D721Med (cell line): ENCODE data around the gene NUPR2.
"Not testable (repeated sequence)": the region's sequence is repeated elsewhere in the genome, so short reads cannot be mapped to it uniquely, and the experiment has no call there.

ENCODE experiments used
- DNase-seq: peaks from one replicate; pipeline ENCODE4 v3.0.0; 2011; ENCODE audit warnings: low spot score; ENCODE audit not compliant: insufficient read length
- FAIRE-seq: peaks from 2 replicates; lab custom pipeline; 2011; peaks lifted over from hg19 to GRCh38; lab: Jason Lieb, UNC
- TF ChIP-seq, protein P1 (sequence below): IDR thresholded peaks from 2 replicates; pipeline ENCODE4 v1.5.1; 2012; ENCODE audit warnings: mild to moderate bottlenecking, control low read depth; ENCODE audit not compliant: insufficient read depth; ENCODE audit errors: missing control alignments

Gene NUPR2, protein sequence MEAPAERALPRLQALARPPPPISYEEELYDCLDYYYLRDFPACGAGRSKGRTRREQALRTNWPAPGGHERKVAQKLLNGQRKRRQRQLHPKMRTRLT

DNA sequence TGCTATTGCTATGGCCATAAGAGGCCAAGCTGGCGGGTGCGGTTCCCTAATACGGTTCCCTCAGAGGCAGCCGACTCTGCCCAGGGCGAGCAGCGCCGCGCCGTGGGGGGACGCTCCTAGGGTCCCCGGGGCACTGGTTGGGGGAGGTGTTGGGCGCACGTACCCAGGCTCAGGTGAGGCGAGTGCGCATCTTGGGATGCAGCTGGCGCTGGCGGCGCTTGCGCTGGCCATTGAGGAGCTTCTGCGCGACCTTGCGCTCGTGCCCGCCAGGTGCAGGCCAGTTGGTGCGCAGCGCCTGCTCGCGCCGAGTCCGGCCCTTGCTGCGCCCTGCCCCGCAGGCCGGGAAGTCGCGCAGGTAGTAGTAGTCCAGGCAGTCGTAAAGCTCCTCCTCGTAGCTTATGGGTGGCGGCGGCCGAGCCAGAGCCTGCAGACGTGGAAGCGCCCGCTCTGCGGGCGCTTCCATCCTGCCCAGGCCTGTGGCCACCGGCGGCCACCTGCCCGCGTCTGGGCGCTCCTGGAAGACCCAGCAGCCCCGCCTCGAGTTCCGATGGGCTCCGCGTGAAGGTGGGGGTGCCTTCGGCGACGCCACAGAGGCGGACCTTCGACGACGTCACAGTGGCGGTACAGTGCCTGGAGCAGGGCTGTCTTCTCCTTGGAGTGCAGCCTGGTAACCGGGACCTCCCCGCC, at the start of gene NUPR2:
Gene NUPR2 (minus strand): TSS at position 566 of the 687 bp plus-strand sequence. CDS start 103 bp downstream, at position 463.
- no peak for DNase-seq
- TF ChIP-seq, protein P1, sequence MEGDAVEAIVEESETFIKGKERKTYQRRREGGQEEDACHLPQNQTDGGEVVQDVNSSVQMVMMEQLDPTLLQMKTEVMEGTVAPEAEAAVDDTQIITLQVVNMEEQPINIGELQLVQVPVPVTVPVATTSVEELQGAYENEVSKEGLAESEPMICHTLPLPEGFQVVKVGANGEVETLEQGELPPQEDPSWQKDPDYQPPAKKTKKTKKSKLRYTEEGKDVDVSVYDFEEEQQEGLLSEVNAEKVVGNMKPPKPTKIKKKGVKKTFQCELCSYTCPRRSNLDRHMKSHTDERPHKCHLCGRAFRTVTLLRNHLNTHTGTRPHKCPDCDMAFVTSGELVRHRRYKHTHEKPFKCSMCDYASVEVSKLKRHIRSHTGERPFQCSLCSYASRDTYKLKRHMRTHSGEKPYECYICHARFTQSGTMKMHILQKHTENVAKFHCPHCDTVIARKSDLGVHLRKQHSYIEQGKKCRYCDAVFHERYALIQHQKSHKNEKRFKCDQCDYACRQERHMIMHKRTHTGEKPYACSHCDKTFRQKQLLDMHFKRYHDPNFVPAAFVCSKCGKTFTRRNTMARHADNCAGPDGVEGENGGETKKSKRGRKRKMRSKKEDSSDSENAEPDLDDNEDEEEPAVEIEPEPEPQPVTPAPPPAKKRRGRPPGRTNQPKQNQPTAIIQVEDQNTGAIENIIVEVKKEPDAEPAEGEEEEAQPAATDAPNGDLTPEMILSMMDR: no peak
- FAIRE-seq: no peak

DNA sequence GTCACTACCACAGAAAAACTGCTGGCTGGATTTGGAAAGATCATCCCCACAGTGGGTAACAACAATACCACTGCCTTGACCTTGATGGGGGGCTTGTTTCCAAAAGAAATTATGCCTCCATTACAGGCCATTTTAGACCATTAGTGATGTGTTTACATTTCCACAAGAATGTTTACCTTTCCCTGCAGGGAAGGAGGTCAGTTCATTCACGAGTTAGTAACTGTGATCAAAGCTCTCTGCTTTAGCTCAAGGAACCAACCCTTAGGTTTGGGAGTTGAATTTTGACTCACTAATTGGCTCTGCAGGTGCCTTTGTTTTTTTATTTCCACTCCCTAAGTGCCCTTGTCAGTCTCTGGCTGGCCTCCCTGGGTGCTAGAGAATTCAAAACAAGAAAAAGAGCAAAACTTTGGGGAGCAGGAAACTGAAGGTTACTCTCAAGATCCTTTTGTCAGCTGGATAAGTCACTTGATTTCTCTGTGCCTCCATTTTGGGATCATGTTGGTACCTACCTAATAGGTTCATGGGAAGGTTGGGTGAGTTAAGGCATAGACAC, 41.1 kb upstream of the NUPR2 start:
- no peak for FAIRE-seq
- TF ChIP-seq, protein P1: no peak
- no peak for DNase-seq

DNA sequence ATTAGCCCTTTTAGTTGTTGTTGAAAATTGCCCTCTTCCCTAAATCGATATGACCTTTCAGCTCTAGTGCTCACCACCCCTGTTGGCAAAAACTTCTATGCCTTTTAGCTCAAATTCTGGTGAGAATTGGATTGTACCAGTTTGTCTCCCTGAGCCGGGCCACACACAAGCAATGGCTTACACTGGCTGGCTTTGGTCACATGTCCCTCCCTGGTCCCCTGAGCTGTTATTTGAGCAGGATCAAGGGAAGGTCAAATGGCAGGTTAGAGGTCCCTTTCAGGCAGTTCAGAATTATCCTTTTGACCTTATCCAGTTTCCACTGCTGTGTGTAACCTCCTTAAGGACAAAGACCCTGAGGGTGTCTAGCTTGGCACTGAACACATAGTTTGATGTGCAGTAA, 14.8 kb upstream of the NUPR2 start:
- FAIRE-seq, DNase-seq: not testable (repeated sequence)

DNA sequence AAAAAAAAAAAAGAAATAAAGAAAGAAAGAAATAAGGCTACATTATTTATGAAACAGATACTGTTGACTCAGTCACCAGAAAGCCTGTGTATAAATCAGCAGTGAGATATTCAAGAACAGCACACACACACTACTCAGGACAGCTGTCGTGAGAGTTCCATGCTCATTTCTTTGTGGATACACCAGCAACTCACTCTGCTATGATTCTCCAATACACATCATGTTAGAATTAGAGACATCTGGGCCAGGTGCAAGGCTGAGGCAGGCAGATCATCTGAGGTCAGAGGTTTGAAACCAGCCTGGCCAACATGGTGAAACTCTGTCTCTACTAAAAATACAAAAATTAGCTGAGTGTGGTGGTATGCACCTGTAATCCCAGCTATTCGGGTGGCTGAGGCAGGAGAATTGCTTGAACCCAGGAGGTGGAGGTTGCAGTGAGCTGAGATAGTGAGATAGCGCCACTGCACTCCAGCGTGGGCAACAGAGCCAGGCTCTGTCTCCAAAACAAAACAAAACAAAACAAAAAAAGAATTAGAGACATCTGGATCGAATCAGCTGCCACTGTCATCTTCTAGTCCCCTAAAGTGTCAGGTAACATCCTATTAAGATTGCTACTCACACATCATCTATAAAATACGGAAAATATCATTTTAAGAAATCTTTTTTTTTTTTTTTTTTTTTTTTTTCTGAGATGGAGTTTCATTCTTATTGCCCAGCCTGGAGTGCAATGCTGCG, 11.2 kb upstream of the NUPR2 start:
- DNase-seq (no peak), FAIRE-seq (no peak)
- TF ChIP-seq, protein P1: no peak

DNA sequence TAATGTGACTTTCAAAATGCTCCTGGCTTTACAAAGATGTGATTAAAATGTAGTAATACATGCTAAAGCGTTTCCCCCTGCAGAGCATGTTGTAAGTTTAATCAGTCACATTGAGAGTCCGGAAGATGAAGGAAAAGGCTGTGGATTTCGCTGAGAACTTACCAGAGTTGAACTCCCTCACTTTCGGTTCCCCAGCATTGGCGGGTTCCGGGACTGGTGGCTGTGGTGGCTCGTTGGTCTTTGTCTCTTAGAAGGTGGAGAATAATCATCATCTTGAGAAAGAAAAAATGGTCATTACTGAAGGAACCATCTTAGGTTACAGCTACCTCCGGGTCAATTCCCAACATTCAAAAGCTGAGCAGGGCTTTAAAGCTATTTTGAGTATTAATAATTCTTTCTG, 9.6 kb upstream of the NUPR2 start:
- TF ChIP-seq, protein P1: no peak
- FAIRE-seq (no peak), DNase-seq (no peak)

DNA sequence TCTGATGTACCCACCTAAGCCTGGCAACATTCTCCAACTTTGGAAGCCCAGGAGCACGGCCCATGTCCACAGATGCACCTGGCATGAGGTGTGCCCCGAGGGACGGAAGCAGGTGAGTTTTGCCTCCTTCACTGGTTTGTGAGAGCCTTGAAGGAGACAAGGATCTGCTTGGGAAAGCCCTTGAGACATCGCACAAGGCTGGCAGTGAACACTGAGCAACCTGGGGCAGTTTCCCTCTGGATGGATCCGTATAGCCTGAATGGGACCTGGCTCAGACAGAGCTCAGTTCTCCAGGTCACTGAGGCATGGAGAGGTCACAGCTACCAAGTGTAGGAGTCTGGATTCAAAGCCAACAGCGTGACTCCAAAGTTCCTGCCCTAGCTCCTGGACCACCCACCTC, 8.8 kb upstream of the NUPR2 start:
- FAIRE-seq (no peak), DNase-seq (no peak)
- TF ChIP-seq, protein P1: no peak

DNA sequence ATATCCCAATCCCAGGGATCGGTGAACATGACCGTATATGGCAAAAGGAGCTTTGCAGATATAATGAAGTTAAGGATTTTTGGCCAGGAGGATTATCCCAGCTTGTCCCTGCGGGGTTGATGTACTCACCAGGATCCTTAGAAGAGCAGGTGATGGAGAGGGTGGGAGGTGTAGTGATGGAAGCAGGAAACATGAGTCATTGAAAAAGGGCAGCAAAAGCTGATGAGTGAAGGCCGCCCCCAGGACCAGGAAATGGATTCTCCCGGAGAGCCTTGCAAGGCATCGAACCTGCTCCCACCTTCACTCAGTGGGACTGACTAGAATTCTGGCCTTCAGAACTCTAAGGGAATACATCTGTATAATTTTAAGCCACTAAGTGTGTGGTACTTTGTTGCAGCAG, 5.2 kb upstream of the NUPR2 start:
- no peak for FAIRE-seq
- no peak for DNase-seq
- TF ChIP-seq, protein P1: no peak

DNA sequence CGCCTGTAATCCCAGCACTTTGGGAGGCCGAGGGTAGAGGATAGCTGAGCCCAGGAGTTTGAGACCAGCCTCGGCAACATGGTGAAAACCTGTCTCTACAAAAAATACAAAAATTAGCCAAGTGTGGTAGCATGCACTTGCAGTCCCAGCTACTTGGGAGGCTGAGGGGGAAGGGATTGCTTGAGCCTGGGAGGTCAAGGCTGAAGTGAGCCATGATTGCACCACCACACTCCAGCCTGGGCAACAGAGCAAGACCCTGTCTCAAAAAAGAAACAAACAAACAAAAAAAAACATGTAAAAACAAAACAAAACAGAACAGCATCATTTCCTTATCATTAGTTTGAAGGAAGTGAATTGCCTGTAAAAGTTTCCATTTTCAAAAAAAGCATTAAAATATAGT, 4.0 kb downstream of the NUPR2 start:
- not testable (repeated sequence) for DNase-seq, FAIRE-seq
